ENCODE data around the gene TTLL8.

The TTLL8 gene

DNA sequence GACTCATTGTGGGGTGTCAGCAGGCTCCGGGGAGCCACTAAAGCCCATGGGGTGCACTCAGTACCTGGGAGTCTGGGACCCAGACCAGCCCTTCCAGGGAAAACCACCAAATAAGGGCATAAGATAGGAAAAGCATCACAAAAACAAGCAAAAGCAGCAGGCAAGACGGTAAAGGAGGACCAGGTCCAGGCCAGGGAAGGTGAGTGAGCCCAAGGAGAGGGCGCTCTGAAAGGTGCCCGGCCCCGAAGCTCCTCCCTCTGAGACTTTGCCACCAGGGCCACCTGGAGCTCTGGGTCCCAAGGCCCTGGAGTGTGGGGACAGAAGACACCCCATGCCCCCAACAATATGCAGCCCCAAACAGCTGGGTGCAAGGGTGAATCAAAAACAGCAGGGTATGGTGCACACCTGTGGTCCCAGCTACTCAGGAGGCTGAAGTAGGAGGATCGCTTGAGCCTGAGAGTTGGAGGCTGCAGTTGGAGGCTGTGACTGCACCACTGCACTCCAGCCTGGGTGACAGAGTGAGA, 40.3 kb downstream of the TTLL8 start:
- H4K20me1 ChIP-seq (ENCODE audit: insufficient read depth, low read length), result no peaks in the 10 kb centered on the region
- no peaks in the 10 kb centered on the region for H3K9me3 ChIP-seq (ENCODE audit: low read length)
- no peak overlapping the region for H3K4me2 ChIP-seq (ENCODE audit: low read length)
- peaks cover 11% of the 10 kb centered on the region; the same call in 1 of the 2 replicates for H3K27me3 ChIP-seq (ENCODE audit: insufficient read depth, low read length)
- H3K4me1 ChIP-seq (ENCODE audit: insufficient read depth, low read length, severe bottlenecking), result no peaks in the 10 kb centered on the region
- H3K36me3 ChIP-seq (ENCODE audit: insufficient read depth, low read length), result no peaks in the 10 kb centered on the region
- no peak overlapping the region for H3K27ac ChIP-seq (ENCODE audit: low read depth, low read length, poor library complexity, severe bottlenecking)
- no peaks in the 10 kb centered on the region for H3F3A ChIP-seq (ENCODE audit: insufficient read depth, low read length)
- no peaks in the 10 kb centered on the region for H3K9me2 ChIP-seq (ENCODE audit: low read depth, low read length)
- no peak overlapping the region for H3K4me3 ChIP-seq (ENCODE audit: low read depth, low read length, poor library complexity, severe bottlenecking)
- H2AFZ ChIP-seq (ENCODE audit: low read length), result no peak overlapping the region
- H3K79me2 ChIP-seq (ENCODE audit: insufficient read depth, low read length), result no peaks in the 10 kb centered on the region
- TF ChIP-seq EZH2 (IDR thresholded peaks at IDR 0.05; ENCODE audit: borderline replicate concordance, low read length), result no peak
- TF ChIP-seq, protein P1, sequence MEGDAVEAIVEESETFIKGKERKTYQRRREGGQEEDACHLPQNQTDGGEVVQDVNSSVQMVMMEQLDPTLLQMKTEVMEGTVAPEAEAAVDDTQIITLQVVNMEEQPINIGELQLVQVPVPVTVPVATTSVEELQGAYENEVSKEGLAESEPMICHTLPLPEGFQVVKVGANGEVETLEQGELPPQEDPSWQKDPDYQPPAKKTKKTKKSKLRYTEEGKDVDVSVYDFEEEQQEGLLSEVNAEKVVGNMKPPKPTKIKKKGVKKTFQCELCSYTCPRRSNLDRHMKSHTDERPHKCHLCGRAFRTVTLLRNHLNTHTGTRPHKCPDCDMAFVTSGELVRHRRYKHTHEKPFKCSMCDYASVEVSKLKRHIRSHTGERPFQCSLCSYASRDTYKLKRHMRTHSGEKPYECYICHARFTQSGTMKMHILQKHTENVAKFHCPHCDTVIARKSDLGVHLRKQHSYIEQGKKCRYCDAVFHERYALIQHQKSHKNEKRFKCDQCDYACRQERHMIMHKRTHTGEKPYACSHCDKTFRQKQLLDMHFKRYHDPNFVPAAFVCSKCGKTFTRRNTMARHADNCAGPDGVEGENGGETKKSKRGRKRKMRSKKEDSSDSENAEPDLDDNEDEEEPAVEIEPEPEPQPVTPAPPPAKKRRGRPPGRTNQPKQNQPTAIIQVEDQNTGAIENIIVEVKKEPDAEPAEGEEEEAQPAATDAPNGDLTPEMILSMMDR (IDR thresholded peaks at IDR 0.05; ENCODE audit: low read length), result no peak
- H3K9ac ChIP-seq (ENCODE audit: low read length), result no peak overlapping the region

DNA sequence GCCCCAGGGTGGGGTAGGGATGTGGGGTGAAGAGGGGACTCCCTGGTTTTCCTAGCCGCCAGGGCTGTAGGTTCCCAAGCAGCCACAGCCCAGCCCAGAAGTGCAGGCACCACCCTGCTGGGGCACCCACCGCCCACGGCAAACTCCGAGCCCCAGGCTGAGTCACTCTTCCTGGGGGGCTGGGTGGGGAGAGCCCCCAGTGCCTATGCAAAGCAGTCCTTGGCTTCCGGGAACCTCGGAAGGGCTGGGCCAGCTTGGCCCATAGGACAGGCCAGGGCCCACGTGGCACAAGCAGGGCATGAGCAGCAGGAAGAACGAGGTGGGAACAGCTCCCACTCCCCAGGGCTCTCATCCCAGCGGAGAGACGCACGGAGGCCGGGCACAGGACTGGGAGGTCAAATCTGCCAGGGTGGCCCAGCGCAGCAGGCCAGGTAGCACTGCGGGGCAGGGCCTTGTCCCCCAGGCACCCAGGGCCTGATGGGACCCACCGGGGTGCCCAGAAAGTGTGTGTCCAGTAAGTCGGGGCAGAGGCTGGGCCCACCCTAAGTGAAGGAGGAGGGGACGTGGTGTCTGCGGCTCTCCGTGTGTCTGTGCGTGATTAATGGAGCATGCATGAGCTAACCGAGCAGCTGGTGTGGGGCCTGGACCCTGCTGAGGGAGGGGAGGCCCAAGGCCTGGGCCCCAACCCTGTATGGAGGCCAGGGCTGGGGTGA, 41.0 kb downstream of the TTLL8 start:
- Histone ChIP-seq H3K4me3 (ENCODE audit: low read depth, low read length, poor library complexity, severe bottlenecking) (no peak overlapping the region), H3K79me2 (ENCODE audit: insufficient read depth, low read length) (no peaks in the 10 kb centered on the region), H3K36me3 (ENCODE audit: insufficient read depth, low read length) (no peaks in the 10 kb centered on the region), H3K27ac (ENCODE audit: low read depth, low read length, poor library complexity, severe bottlenecking) (no peak overlapping the region), H3K9ac (ENCODE audit: low read length) (no peak overlapping the region), H3F3A (ENCODE audit: insufficient read depth, low read length) (no peaks in the 10 kb centered on the region), H4K20me1 (ENCODE audit: insufficient read depth, low read length) (no peaks in the 10 kb centered on the region), H3K4me1 (ENCODE audit: insufficient read depth, low read length, severe bottlenecking) (no peaks in the 10 kb centered on the region), H3K9me2 (ENCODE audit: low read depth, low read length) (no peaks in the 10 kb centered on the region), H3K4me2 (ENCODE audit: low read length) (no peak overlapping the region), H3K9me3 (ENCODE audit: low read length) (no peaks in the 10 kb centered on the region), H2AFZ (ENCODE audit: low read length) (no peak overlapping the region), H3K27me3 (ENCODE audit: insufficient read depth, low read length) (peaks cover 11% of the 10 kb centered on the region; the same call in 1 of the 2 replicates)
- no peak for TF ChIP-seq EZH2 (IDR thresholded peaks at IDR 0.05; ENCODE audit: borderline replicate concordance, low read length)
- TF ChIP-seq, protein P1 (IDR thresholded peaks at IDR 0.05; ENCODE audit: low read length), result no peak

DNA sequence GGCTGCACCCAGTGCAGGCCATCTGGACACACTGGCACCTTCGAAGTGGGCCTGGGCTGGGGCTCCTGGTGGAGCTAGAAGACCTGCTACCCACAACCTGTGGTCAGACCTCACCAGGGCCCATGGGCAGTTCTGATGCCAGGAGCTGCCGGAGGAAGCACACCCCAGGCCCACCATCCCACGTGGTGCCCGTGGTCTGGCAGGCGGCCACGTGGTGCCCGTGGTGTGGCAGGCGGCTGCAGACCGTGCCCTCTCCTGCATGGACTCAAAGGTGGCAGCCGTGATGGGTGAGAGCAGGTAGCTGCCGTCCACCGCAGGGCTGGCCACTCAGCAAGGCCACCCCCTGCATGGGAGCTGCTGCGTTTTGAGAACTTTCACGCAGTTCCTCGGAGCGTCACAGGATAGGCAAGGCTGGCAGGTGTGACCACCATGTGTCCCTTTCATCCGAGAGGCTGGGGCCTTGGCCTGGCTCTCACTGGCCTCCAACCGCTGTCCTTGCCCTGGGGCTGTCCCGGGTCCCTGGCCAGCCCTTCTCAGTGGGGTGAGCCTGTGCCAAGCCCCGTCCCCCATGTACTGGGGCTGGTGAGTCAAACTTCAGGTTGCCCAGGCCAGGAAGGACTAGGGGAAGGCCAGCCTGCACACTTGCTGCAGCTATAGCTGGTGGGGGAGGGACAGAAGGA, 41.6 kb downstream of the TTLL8 start:
- Histone ChIP-seq H3F3A (ENCODE audit: insufficient read depth, low read length) (no peaks in the 10 kb centered on the region), H3K9ac (ENCODE audit: low read length) (no peak overlapping the region)

More for the DNA sequence above, 41.6 kb downstream of the TTLL8 start:
- no peak overlapping the region for H3K4me3 ChIP-seq (ENCODE audit: low read depth, low read length, poor library complexity, severe bottlenecking)
- no peak for TF ChIP-seq EZH2 (IDR thresholded peaks at IDR 0.05; ENCODE audit: borderline replicate concordance, low read length)
- H3K36me3 ChIP-seq (ENCODE audit: insufficient read depth, low read length), result no peaks in the 10 kb centered on the region
- no peaks in the 10 kb centered on the region for H3K9me2 ChIP-seq (ENCODE audit: low read depth, low read length)
- no peaks in the 10 kb centered on the region for H3K79me2 ChIP-seq (ENCODE audit: insufficient read depth, low read length)
- H3K9me3 ChIP-seq (ENCODE audit: low read length), result no peaks in the 10 kb centered on the region
- H2AFZ ChIP-seq (ENCODE audit: low read length), result no peak overlapping the region
- no peaks in the 10 kb centered on the region for H4K20me1 ChIP-seq (ENCODE audit: insufficient read depth, low read length)
- H3K27me3 ChIP-seq (ENCODE audit: insufficient read depth, low read length), result peaks cover 11% of the 10 kb centered on the region; the same call in 1 of the 2 replicates
- H3K27ac ChIP-seq (ENCODE audit: low read depth, low read length, poor library complexity, severe bottlenecking), result no peak overlapping the region
- no peak overlapping the region for H3K4me2 ChIP-seq (ENCODE audit: low read length)
- H3K4me1 ChIP-seq (ENCODE audit: insufficient read depth, low read length, severe bottlenecking), result no peaks in the 10 kb centered on the region

All from OCI-LY1 (cell line).